ENCODE data around the gene LYZL1.
"Not testable (repeated sequence)": the region's sequence is repeated elsewhere in the genome, so short reads cannot be mapped to it uniquely, and the experiment has no call there.

The LYZL1 gene

GRCh38 chr10:29353887-29354561, 65.2 kb downstream of the LYZL1 start:
- no peak for FAIRE-seq
- no peak for DNase-seq (ENCODE audit: insufficient read length, low spot score)
- TF ChIP-seq PAX5 (IDR thresholded peaks at IDR 0.05; ENCODE audit: insufficient read depth, low read length, severe bottlenecking): no peak
- TF ChIP-seq POLR2A (IDR thresholded peaks at IDR 0.05; ENCODE audit: low read depth, low read length): no peak
- no peak for TF ChIP-seq TAF1 (IDR thresholded peaks at IDR 0.05; ENCODE audit: low read depth, low read length)
- TF ChIP-seq POU2F2 (IDR thresholded peaks at IDR 0.05; ENCODE audit: low read depth, low read length): no peak
- TF ChIP-seq SPI1 (IDR thresholded peaks at IDR 0.05; ENCODE audit: low read depth, low read length): no peak
- no peak for TF ChIP-seq POLR2AphosphoS5 (IDR thresholded peaks at IDR 0.05; ENCODE audit: low read depth, low read length)

GRCh38 chr10:29355411-29355991, 66.6 kb downstream of the LYZL1 start:
- FAIRE-seq (no peak), DNase-seq (ENCODE audit: insufficient read length, low spot score) (no peak)
- TF ChIP-seq SPI1 (IDR thresholded peaks at IDR 0.05; ENCODE audit: low read depth, low read length) (no peak), POLR2AphosphoS5 (IDR thresholded peaks at IDR 0.05; ENCODE audit: low read depth, low read length) (no peak), TAF1 (IDR thresholded peaks at IDR 0.05; ENCODE audit: low read depth, low read length) (no peak), POU2F2 (IDR thresholded peaks at IDR 0.05; ENCODE audit: low read depth, low read length) (no peak), POLR2A (IDR thresholded peaks at IDR 0.05; ENCODE audit: low read depth, low read length) (no peak), PAX5 (IDR thresholded peaks at IDR 0.05; ENCODE audit: insufficient read depth, low read length, severe bottlenecking) (no peak)

DNA sequence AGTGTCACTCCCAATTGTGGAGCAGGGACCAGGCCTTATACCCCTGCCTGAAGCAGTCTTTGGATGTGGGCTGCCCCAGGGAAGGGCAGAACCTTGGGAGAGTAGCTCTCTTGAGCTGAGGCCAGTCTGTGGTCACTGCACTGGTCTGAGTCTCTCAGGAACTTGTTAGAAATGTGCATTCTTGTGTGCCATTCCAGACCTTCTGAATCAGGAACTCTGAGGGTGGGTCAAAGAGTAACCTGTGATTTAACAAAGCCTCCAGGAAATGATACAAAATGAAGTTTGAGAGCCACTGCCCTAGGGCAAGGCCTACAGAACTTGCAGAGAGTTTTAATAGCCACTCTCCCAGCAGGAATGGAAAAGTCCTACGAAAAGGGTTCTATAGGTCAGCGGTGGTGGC, 68.1 kb downstream of the LYZL1 start:
- no peak for TF ChIP-seq POLR2A (IDR thresholded peaks at IDR 0.05; ENCODE audit: low read depth, low read length)
- TF ChIP-seq TAF1 (IDR thresholded peaks at IDR 0.05; ENCODE audit: low read depth, low read length): no peak
- FAIRE-seq: no peak
- DNase-seq (ENCODE audit: insufficient read length, low spot score): no peak

DNA sequence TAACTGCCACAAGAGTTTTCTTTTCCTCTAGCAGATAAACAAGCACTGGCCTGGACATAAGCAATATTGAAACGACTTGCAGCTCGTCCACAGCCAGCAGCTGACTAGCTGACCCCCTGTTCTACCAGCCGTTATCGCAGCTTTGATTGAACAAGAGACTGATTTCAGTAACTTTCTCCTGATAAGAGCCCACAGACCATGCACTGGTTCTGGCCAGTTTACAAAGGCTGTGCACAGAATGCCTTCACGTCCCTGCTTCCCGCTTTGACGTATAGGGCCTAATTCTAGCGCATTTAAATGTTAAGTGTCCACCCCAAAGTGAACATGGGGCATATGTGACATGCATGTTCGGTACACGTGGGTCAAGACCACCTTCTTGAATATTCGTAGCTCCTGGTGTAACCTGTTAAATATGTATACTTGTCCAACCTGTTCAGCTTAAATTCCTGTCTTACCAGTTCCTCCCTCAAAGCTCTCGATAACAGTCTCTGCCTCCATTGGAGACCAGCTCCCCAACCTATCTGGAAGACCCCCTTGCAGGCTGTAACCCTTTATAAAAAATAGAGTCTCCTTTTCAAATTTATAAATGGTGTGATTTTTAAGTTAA, 69.2 kb downstream of the LYZL1 start:
- DNase-seq (ENCODE audit: insufficient read length, low spot score): no peak

DNA sequence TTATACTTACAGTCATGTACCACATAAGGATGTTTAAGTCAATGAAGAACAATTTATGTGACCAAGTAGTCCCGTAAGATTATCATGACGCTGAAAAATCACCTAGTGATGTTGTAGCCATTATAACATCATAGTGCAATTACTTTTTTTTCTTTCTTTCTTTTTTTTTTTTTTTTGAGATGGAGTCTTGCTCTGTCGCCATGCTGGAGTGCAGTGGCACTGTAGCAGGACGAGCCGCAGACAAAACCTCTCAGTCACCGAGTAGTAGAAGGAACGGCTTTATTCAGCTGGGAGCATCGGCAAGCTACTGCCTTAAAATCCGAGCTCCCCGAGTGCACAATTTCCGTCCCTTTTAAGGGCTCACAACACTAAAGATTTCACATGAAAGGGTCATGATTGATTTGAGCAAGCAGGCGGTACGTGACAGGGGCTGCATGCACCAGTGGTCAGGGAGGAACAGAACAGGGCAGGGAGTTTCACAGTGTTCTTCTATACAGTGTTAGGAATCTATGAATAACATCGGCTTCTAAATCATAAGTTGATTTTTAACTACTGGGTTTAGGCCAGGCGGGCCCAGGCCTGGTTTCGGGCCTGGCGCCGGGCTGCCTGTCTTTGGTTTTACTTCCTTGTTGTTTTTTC, 71.5 kb downstream of the LYZL1 start:
- not testable (repeated sequence) for FAIRE-seq; DNase-seq (ENCODE audit: insufficient read length, low spot score)

More for the DNA sequence above, 69.2 kb downstream of the LYZL1 start:
- TF ChIP-seq POU2F2 (IDR thresholded peaks at IDR 0.05; ENCODE audit: low read depth, low read length): no peak
- no peak for TF ChIP-seq POLR2AphosphoS5 (IDR thresholded peaks at IDR 0.05; ENCODE audit: low read depth, low read length)
- no peak for TF ChIP-seq PAX5 (IDR thresholded peaks at IDR 0.05; ENCODE audit: insufficient read depth, low read length, severe bottlenecking)
- no peak for TF ChIP-seq TAF1 (IDR thresholded peaks at IDR 0.05; ENCODE audit: low read depth, low read length)
- no peak for TF ChIP-seq POLR2A (IDR thresholded peaks at IDR 0.05; ENCODE audit: low read depth, low read length)
- TF ChIP-seq SPI1 (IDR thresholded peaks at IDR 0.05; ENCODE audit: low read depth, low read length): no peak
- no peak for FAIRE-seq

Data from GM12891 (cell line).